Spleen (tissue), 7 donors: ENCODE results near the gene HOXD8.

ENCODE experiments used
- POLR2A ChIP-seq, 3 donors: fragments of 450-650 bp; IDR thresholded peaks; one replicate each; pipeline ENCODE4 v1.5.1; 2017; ENCODE audit warnings: antibody characterized with exemption in 3 of 3, mild to moderate bottlenecking in 1 of 3
- TF ChIP-seq, protein P1 (sequence below), 11 experiments: fragments of 200-600 bp in 7 of 11; fragments of 450-650 bp in 4 of 11; sonication (generic) in 4 of 11; IDR thresholded peaks in 8 of 11; conservative IDR thresholded peaks in 3 of 11; 1 replicate in 7 of 11; 2 replicates in 4 of 11; pipeline versions ENCODE4 v1.4.0 to v1.8.0; 2016 to 2021; ENCODE audit warnings: antibody characterized with exemption in 11 of 11, inconsistent platforms in 4 of 11, mild to moderate bottlenecking in 1 of 11
- donor health status: DM: no; HTN: no; CAD: no; lungs with moderate emphysema.
- donor health status: DM: no; HTN: no; CAD: no.
- donor health status: DM: no; HTN: no; CAD: no.

DNA sequence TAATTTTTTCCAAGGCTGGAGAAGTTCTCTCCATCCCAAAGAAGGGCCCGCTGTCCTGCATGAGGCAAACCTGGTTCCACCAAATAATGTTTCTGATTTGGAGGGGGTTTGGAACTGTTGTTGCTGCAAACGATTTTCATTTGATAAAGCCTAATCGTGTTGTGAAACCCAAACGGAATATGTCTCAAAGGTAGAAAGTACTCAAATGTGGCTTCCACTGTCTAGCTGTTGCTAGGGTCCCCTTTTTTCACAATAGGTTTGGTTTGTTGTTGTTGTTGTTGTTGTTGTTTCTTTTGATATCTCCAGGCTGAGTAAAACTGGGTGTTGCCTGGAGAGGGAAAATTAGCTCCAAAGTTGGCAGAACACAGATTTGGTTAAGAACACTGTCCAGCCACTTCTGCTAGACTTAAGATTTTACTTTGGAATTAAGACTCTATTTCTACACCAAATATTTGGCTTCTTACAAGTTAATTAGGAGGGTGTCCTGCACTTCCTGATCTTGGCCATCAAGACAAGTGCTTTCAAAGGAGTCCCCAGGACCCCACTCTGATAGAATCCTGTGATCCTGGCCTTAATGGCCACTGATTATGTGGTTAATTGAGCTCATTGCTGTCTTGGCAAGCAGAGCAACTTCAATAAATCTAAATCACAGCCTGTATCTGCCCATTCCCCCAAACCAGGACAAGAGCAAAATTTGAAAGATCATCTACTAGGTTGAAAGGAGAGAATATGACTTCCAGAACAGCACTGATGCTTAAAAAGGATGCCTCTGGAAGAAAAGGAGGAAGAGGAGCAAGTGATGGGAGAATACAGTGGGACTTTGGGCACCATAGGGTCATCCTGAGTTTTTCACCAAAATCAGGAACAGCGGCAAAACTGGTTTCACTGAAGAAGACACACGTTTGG is 40.3 kb upstream of the HOXD8 start:
- TF ChIP-seq, protein P1, sequence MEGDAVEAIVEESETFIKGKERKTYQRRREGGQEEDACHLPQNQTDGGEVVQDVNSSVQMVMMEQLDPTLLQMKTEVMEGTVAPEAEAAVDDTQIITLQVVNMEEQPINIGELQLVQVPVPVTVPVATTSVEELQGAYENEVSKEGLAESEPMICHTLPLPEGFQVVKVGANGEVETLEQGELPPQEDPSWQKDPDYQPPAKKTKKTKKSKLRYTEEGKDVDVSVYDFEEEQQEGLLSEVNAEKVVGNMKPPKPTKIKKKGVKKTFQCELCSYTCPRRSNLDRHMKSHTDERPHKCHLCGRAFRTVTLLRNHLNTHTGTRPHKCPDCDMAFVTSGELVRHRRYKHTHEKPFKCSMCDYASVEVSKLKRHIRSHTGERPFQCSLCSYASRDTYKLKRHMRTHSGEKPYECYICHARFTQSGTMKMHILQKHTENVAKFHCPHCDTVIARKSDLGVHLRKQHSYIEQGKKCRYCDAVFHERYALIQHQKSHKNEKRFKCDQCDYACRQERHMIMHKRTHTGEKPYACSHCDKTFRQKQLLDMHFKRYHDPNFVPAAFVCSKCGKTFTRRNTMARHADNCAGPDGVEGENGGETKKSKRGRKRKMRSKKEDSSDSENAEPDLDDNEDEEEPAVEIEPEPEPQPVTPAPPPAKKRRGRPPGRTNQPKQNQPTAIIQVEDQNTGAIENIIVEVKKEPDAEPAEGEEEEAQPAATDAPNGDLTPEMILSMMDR (IDR thresholded peaks at IDR 0.05 in 8 of 11, conservative IDR thresholded peaks at IDR 0.05 in 3 of 11), result no peak
- TF ChIP-seq POLR2A (IDR thresholded peaks at IDR 0.05), result no peak
